Activated B cell treated with CpG ODN at 0.5 μM for 24 hours (primary cell): ENCODE data around the gene CUL7. TPM values are rescaled to one million over a fixed set of nuclear protein-coding genes. Genes with fewer than 3 reads are reported as not detected.

Source experiments
- ATAC-seq: fragments of 200-7000 bp; cut with Tn5 transposase; one replicate; pipeline ENCODE4 v1.10.0; 2021; ENCODE audit warnings: low read depth, mild to moderate bottlenecking, moderate library complexity
- CTCF ChIA-PET: fragments of 350-600 bp; sonication (Branson Sonifier 250); formaldehyde crosslinking; loops from one replicate; lab custom pipeline; 2021; ENCODE audit warnings: antibody characterized with exemption; lab: Charles Lee
- POLR2A ChIA-PET: fragments of 350-600 bp; sonication (Branson Sonifier 250); formaldehyde crosslinking; loops from one replicate; lab custom pipeline; 2021; ENCODE audit warnings: antibody characterized with exemption; lab: Charles Lee
- DNase-seq: peaks from one replicate; pipeline ENCODE4 v3.0.0; 2022
- H3K27ac Mint-ChIP-seq: one replicate; pipeline ENCODE4 v1.8.0; 2020; ENCODE audit warnings: mixed read lengths
- H3K27me3 Mint-ChIP-seq: one replicate; pipeline ENCODE4 v1.8.0; 2021; ENCODE audit warnings: mixed read lengths
- H3K36me3 Mint-ChIP-seq: one replicate; pipeline ENCODE4 v1.8.0; 2021; ENCODE audit warnings: low read depth, mixed read lengths
- H3K4me1 Mint-ChIP-seq: one replicate; pipeline ENCODE4 v1.8.0; 2021; ENCODE audit warnings: mixed read lengths
- H3K4me3 Mint-ChIP-seq: one replicate; pipeline ENCODE4 v1.8.0; 2020; ENCODE audit warnings: mild to moderate bottlenecking, mixed read lengths
- H3K9me3 Mint-ChIP-seq: one replicate; pipeline ENCODE4 v1.8.0; 2020; ENCODE audit warnings: mixed read lengths
- intact Hi-C: fragments of 100-400 bp; cut with micrococcal nuclease; formaldehyde crosslinking; loops from one replicate; pipeline ENCODE4 v1.15.1; 2024
- total RNA-seq: library from RNA; stranded (reverse); gene quantifications from 2 replicates; pipeline ENCODE4 v1.2.3, GENCODE V29; 2022
- TF ChIP-seq, protein P1 (sequence below): fragments of 200-600 bp; IDR thresholded peaks from one replicate; pipeline ENCODE4 v1.8.0; 2022; ENCODE audit warnings: antibody characterized with exemption, mild to moderate bottlenecking

CUL7 gene
- total RNA-seq, 1 donor from 2014 or later = 19.1 TPM

DNA sequence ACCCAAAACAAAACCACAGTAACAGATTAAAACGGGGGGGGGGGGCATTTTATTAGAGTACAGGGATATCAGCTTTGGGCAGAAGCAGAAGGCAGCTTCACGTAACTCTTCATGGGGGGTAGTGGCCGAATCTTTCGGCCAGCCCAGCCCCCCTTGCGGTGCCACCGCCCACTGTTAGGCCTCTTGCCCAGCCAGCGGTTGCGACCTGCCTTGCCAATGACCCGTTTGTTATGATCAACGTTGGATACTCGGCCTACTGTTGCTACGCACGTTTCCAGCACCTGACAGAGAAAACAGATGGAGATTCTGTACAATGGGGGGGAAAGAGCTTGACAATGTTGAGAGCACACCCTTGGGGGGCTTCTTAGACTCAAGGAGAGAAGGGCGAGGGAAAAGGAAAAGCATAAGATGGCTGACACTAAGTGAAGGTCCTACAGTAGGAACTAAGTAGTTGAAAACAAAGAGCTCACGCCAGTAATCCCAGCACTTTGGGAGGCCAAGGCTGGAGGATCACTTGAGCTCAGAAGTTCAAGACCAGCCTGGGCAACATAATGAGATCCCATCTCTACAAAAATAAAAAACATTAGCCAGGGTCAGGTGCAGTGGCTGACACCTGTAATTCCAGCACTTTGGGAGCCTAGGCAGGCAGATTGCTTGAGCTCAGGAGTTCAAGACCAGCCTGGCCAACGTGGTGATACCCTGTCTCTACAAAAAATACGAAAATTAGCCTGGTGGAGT, 724 bp upstream of the CUL7 start:
- POLR2A ChIA-PET = interaction anchor here (0.5 to 3.6 kb wide), 28 partner anchors 24 to 764 kb away, joined by 3 to 43 read pairs (median 4); partner anchors contain the start of genes ABCC10, CNPY3, KLHDC3 and MEA1
- peak overlapping the region; percentile 90 for H3K4me3 Mint-ChIP-seq
- CTCF ChIA-PET = interaction anchor here (1.0 kb wide), 1 partner anchor 154 kb away, joined by 3 read pairs; no protein-coding TSS in a partner anchor
- intact Hi-C loops = loop anchor here (10.0 kb wide), 2 partner anchors 170 to 310 kb away; partner anchors contain the start of genes DNPH1 and ZNF318
- peaks cover 44% of the 10 kb centered on the region for H3K4me1 Mint-ChIP-seq
- peaks cover 58% of the 10 kb centered on the region for H3K36me3 Mint-ChIP-seq
- no peak for DNase-seq
- no peaks in the 10 kb centered on the region for H3K27me3 Mint-ChIP-seq
- H3K9me3 Mint-ChIP-seq = no peaks in the 10 kb centered on the region
- TF ChIP-seq, protein P1, sequence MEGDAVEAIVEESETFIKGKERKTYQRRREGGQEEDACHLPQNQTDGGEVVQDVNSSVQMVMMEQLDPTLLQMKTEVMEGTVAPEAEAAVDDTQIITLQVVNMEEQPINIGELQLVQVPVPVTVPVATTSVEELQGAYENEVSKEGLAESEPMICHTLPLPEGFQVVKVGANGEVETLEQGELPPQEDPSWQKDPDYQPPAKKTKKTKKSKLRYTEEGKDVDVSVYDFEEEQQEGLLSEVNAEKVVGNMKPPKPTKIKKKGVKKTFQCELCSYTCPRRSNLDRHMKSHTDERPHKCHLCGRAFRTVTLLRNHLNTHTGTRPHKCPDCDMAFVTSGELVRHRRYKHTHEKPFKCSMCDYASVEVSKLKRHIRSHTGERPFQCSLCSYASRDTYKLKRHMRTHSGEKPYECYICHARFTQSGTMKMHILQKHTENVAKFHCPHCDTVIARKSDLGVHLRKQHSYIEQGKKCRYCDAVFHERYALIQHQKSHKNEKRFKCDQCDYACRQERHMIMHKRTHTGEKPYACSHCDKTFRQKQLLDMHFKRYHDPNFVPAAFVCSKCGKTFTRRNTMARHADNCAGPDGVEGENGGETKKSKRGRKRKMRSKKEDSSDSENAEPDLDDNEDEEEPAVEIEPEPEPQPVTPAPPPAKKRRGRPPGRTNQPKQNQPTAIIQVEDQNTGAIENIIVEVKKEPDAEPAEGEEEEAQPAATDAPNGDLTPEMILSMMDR = no peak
- H3K27ac Mint-ChIP-seq = peak overlapping the region; percentile 90
- no peak for ATAC-seq

- ATAC-seq (no peak), DNase-seq (peak; percentile 23)
- peak overlapping the region; percentile 90 for H3K4me3 Mint-ChIP-seq
- ChIA-PET POLR2A (interaction anchor here (0.6 to 3.6 kb wide), 9 partner anchors 31 to 828 kb away, joined by 3 to 43 read pairs (median 4); partner anchors contain the start of genes CNPY3, KLHDC3, MEA1 and PEX6), CTCF (interaction anchor here (1.0 kb wide), 1 partner anchor 153 kb away, joined by 3 read pairs; no protein-coding TSS in a partner anchor)
- peaks cover 30% of the 10 kb centered on the region for H3K4me1 Mint-ChIP-seq
- H3K36me3 Mint-ChIP-seq = peaks cover 55% of the 10 kb centered on the region
- H3K9me3 Mint-ChIP-seq = no peaks in the 10 kb centered on the region
- peak overlapping the region; percentile 90 for H3K27ac Mint-ChIP-seq
- TF ChIP-seq, protein P1 = no peak
- intact Hi-C loops = loop anchor here (1.0 to 10.0 kb wide), 5 partner anchors 32 to 312 kb away; partner anchors contain the start of genes CNPY3, DNPH1, KLHDC3 and RRP36
- no peaks in the 10 kb centered on the region for H3K27me3 Mint-ChIP-seq
Measured at GRCh38 chr6:43052842-43053544, 658 bp downstream of the CUL7 start.

DNA sequence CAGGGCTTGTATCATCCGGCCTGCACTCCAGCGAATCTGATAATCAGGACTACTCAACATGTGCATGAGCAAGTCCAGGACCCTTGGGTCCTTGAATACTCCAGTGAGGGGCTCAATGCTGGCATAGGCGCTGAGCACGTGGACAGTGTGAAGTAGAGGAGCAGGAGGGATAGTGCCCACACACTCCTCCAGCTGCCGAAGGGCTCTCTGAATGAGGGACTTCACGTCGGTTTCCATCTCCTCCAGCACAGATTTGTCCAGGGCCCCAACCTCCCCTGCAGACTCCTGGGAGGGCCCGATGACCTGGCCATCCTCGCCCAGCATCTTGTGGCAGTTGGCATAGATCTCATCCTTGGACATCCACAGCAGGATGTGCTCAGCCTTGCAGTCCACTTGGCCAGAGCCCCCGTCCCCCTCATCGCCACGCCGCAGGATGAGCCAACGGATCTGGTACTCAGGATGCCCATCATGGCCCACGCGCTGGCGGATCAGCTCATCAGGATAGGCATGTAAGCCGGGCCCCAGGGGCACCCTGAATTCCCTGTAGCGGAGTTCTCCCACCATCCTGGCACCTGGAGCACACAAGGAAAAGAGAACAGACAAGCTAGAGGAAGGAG, 1.3 kb downstream of the CUL7 start:
- intact Hi-C loops = loop anchor here (10.0 kb wide), 2 partner anchors 172 to 312 kb away; partner anchors contain the start of genes DNPH1 and ZNF318
- TF ChIP-seq, protein P1 = no peak
- POLR2A ChIA-PET = interaction anchor here (2.1 to 3.6 kb wide), 2 partner anchors 31 to 119 kb away, joined by 7 to 37 read pairs; partner anchors contain the start of gene RRP36
- H3K36me3 Mint-ChIP-seq = peaks cover 54% of the 10 kb centered on the region
- no peak for DNase-seq
- H3K27me3 Mint-ChIP-seq = no peaks in the 10 kb centered on the region
- H3K27ac Mint-ChIP-seq = peak overlapping the region; percentile 90
- H3K9me3 Mint-ChIP-seq = no peaks in the 10 kb centered on the region
- CTCF ChIA-PET = no interaction called here
- H3K4me1 Mint-ChIP-seq = peaks cover 28% of the 10 kb centered on the region
- no peak for ATAC-seq
- peak overlapping the region; percentile 90 for H3K4me3 Mint-ChIP-seq

- intact Hi-C loops = loop anchor here (10.0 kb wide), 2 partner anchors 174 to 314 kb away; partner anchors contain the start of genes DNPH1 and ZNF318
Measured at GRCh38 chr6:43050981-43051380, 2.7 kb downstream of the CUL7 start.

More at GRCh38 chr6:43050981-43051380, 2.7 kb downstream of the CUL7 start:
- peaks cover 59% of the 10 kb centered on the region for H3K36me3 Mint-ChIP-seq
- ChIA-PET CTCF (no interaction called here), POLR2A (interaction anchor here (0.6 kb wide), 1 partner anchor 313 kb away, joined by 4 read pairs; no protein-coding TSS in a partner anchor)
- TF ChIP-seq, protein P1 = no peak
- DNase-seq = no peak
- H3K27ac Mint-ChIP-seq = no peak overlapping the region
- no peak for ATAC-seq
- no peaks in the 10 kb centered on the region for H3K9me3 Mint-ChIP-seq
- no peaks in the 10 kb centered on the region for H3K27me3 Mint-ChIP-seq
- H3K4me1 Mint-ChIP-seq = peaks cover 28% of the 10 kb centered on the region
- H3K4me3 Mint-ChIP-seq = no peak overlapping the region
